T-cell (primary cell): ENCODE results near the gene PRG3. TPM values are rescaled to one million over a fixed set of nuclear protein-coding genes. Genes with fewer than 3 reads are reported as not detected.

Source experiments
- ATAC-seq, 4 experiments: fragments of 200-7000 bp in 3 of 4; fragments of 150-1000 bp in 1 of 4; cut with Tn5 transposase; replicated peaks in 1 of 4; 1 replicate in 3 of 4; 2 replicates in 1 of 4; pipeline ENCODE4 v1.10.0; 2021; ENCODE audit warnings: moderate library complexity in 3 of 4, mild to moderate bottlenecking in 2 of 4, moderate number of reproducible peaks in 1 of 4
- CTCF ChIA-PET, 2 donors: fragments of 300-600 bp; sonication (Branson Sonifier 250); formaldehyde crosslinking; loops; one replicate each; lab custom pipeline; 2022; ENCODE audit warnings: antibody characterized with exemption in 2 of 2; lab: Charles Lee
- POLR2A ChIA-PET, 2 donors: fragments of 300-600 bp; sonication (Branson Sonifier 250); formaldehyde crosslinking; loops; one replicate each; lab custom pipeline; 2022; ENCODE audit warnings: antibody characterized with exemption in 2 of 2; lab: Charles Lee
- DNase-seq, 35 experiments: peaks; one replicate each; pipeline versions ENCODE4 v3.0.0 to v3.0.0-alpha.2; 2013 to 2023
- H3K27ac ChIP-seq: one replicate; pipeline ENCODE4 v1.5.1; 2013; ENCODE audit warnings: low read length
- H3K27me3 ChIP-seq, 2 experiments: replicated peaks in 1 of 2; 1 replicate in 1 of 2; 2 replicates in 1 of 2; pipeline versions ENCODE4 v1.6.1 to v1.7.0; 2013; ENCODE audit warnings: low read length in 1 of 2, mixed read lengths in 1 of 2; ENCODE audit not compliant: control insufficient read depth in 2 of 2, insufficient read depth in 2 of 2; ENCODE audit errors: extremely low read depth in 1 of 2
- H3K36me3 ChIP-seq, 2 donors: 1 replicate in 1 of 2; 2 replicates in 1 of 2; pipeline versions ENCODE4 v1.6.1 to v1.7.0; 2013; ENCODE audit warnings: low read length in 1 of 2; ENCODE audit not compliant: control insufficient read depth in 2 of 2, insufficient read depth in 1 of 2; ENCODE audit errors: extremely low read depth in 1 of 2
- H3K4me1 ChIP-seq, 2 experiments: 1 replicate in 1 of 2; 2 replicates in 1 of 2; pipeline versions ENCODE4 v1.6.1 to v1.7.0; 2013; ENCODE audit warnings: low read length in 2 of 2, mixed read lengths in 1 of 2; ENCODE audit not compliant: insufficient read depth in 2 of 2, control insufficient read depth in 1 of 2; ENCODE audit errors: extremely low read depth in 1 of 2
- H3K4me3 ChIP-seq, 2 donors: 1 replicate in 1 of 2; 2 replicates in 1 of 2; pipeline versions ENCODE4 v1.5.1 to v1.7.0; 2013; ENCODE audit warnings: mild to moderate bottlenecking in 2 of 2, low read length in 1 of 2, moderate library complexity in 1 of 2; ENCODE audit not compliant: control insufficient read depth in 1 of 2; ENCODE audit errors: extremely low read depth in 1 of 2
- H3K9me3 ChIP-seq: 2 replicates; pipeline ENCODE4 v1.7.0; 2013
- H3K27ac Mint-ChIP-seq, 2 donors: one replicate each; pipeline ENCODE4 v1.8.0; 2020 to 2021; ENCODE audit warnings: mild to moderate bottlenecking in 2 of 2, mixed read lengths in 2 of 2
- H3K27me3 Mint-ChIP-seq, 2 donors: one replicate each; pipeline ENCODE4 v1.8.0; 2021 to 2022; ENCODE audit warnings: mixed read lengths in 2 of 2
- H3K36me3 Mint-ChIP-seq: one replicate; pipeline ENCODE4 v1.8.0; 2021; ENCODE audit warnings: mixed read lengths
- H3K4me1 Mint-ChIP-seq, 3 donors: one replicate each; pipeline ENCODE4 v1.8.0; 2020 to 2022; ENCODE audit warnings: mixed read lengths in 3 of 3, mild to moderate bottlenecking in 1 of 3
- H3K4me3 Mint-ChIP-seq, 3 donors: one replicate each; pipeline ENCODE4 v1.8.0; 2020 to 2022; ENCODE audit warnings: mild to moderate bottlenecking in 3 of 3, mixed read lengths in 3 of 3, moderate library complexity in 3 of 3
- H3K9me3 Mint-ChIP-seq, 3 donors: one replicate each; pipeline ENCODE4 v1.8.0; 2020 to 2022; ENCODE audit warnings: mixed read lengths in 3 of 3
- WGBS: methylation state at CpG from one replicate; pipeline ENCODE4 v1.1.5; 2013; ENCODE audit warnings: missing lambda C conversion rate; ENCODE audit not compliant: insufficient coverage; 5-methylcytosine and 5-hydroxymethylcytosine counted together
- total RNA-seq, 35 experiments: library from RNA in 6 of 35; stranded (reverse) in 6 of 35; fragments of 120-200 nt in 1 of 35; gene quantifications; one replicate each; pipeline versions ENCODE4 v1.2.1 to v1.2.4 and lab custom pipeline; 2013 to 2026

Gene PRG3
- total RNA-seq, 5 donors from 2014 or later (not counting 1 experiment from before 2014, with no cell fraction given), result not detected

- ChIA-PET CTCF (no interaction called here), POLR2A (no interaction called here)
- Mint-ChIP-seq H3K4me1 (no peaks in the 10 kb centered on the region), H3K27ac (no peak overlapping the region), H3K9me3 (no peaks in the 10 kb centered on the region), H3K4me3 (no peak overlapping the region), H3K36me3 (no peaks in the 10 kb centered on the region), H3K27me3 (no peaks in the 10 kb centered on the region)
- Histone ChIP-seq H3K9me3 (no peaks in the 10 kb centered on the region), H3K27ac (no peak overlapping the region), H3K4me3 (no peak overlapping the region), H3K4me1 (no peaks in the 10 kb centered on the region), H3K27me3 (no peaks in the 10 kb centered on the region), H3K36me3 (no peaks in the 10 kb centered on the region)
- WGBS, result no CpG with 5 or more reads among the region's 5 CpGs
- ATAC-seq (no peak), DNase-seq (no peak)
These were observed 18.3 kb upstream of the PRG3 start for GRCh38 chr11:57399221-57399620.

GRCh38 chr11:57397394-57397990 is 16.5 kb upstream of the PRG3 start:
- no peaks in the 10 kb centered on the region for H3K36me3 Mint-ChIP-seq
- Histone ChIP-seq H3K27ac (no peak overlapping the region), H3K4me3 (no peak overlapping the region), H3K9me3 (no peaks in the 10 kb centered on the region), H3K27me3 (no peaks in the 10 kb centered on the region), H3K4me1 (no peaks in the 10 kb centered on the region), H3K36me3 (no peaks in the 10 kb centered on the region)
- H3K4me1 Mint-ChIP-seq, result no peaks in the 10 kb centered on the region
- no peaks in the 10 kb centered on the region for H3K27me3 Mint-ChIP-seq
- H3K4me3 Mint-ChIP-seq, result no peak overlapping the region
- WGBS, result 80% methylated on average over 3 of the region's 4 CpGs
- ATAC-seq (no peak), DNase-seq (no peak)
- no peak overlapping the region for H3K27ac Mint-ChIP-seq
- ChIA-PET POLR2A (no interaction called here), CTCF (no interaction called here)
- no peaks in the 10 kb centered on the region for H3K9me3 Mint-ChIP-seq

DNA sequence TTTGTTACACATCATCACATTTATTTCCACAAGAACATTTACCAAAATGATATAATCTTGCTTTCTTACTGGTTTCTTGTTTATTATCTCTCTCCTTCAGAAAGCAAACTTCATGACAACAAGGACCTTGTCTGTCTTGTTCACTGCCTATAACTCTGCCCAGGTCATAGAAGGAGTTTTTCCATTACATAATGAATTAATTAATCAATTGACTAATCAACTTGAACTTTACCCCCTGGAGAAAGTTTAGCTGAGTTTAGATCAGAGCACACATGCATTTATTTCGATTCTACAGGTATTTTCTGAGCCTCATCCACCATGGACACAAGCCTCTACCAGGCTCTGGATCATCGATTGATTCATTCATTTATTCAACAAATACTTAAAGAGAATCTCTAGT is 15.8 kb upstream of the PRG3 start:
- DNase-seq, result no peak

GRCh38 chr11:57395905-57396623 is 15.1 kb upstream of the PRG3 start:
- no peaks in the 10 kb centered on the region for H3K9me3 Mint-ChIP-seq
- H3K27ac Mint-ChIP-seq, result no peak overlapping the region
- ChIA-PET POLR2A (no interaction called here), CTCF (interaction anchor here in 1 of 2 donors (0.6 kb wide), 1 partner anchor 145 kb away, joined by 3 read pairs; no protein-coding TSS in a partner anchor)
- no peak overlapping the region for H3K4me3 Mint-ChIP-seq
- H3K27ac ChIP-seq, result no peak overlapping the region
- ATAC-seq (no peak), DNase-seq (no peak)
- no peaks in the 10 kb centered on the region for H3K4me1 ChIP-seq
- no peaks in the 10 kb centered on the region for H3K4me1 Mint-ChIP-seq
- H3K4me3 ChIP-seq, result no peak overlapping the region
- H3K36me3 ChIP-seq, result no peaks in the 10 kb centered on the region
- no peaks in the 10 kb centered on the region for H3K27me3 Mint-ChIP-seq
- H3K36me3 Mint-ChIP-seq, result no peaks in the 10 kb centered on the region
- H3K9me3 ChIP-seq, result no peaks in the 10 kb centered on the region
- 92% methylated on average over 9 of the region's 11 CpGs for WGBS
- no peaks in the 10 kb centered on the region for H3K27me3 ChIP-seq

More for the DNA sequence above, 15.8 kb upstream of the PRG3 start:
- ATAC-seq, result no peak
- no peaks in the 10 kb centered on the region for H3K36me3 Mint-ChIP-seq
- H3K27ac ChIP-seq, result no peak overlapping the region
- H3K9me3 Mint-ChIP-seq, result no peaks in the 10 kb centered on the region
- no CpG with 5 or more reads among the region's 2 CpGs for WGBS
- H3K9me3 ChIP-seq, result no peaks in the 10 kb centered on the region
- no peak overlapping the region for H3K27ac Mint-ChIP-seq
- CTCF ChIA-PET, result no interaction called here
- H3K4me1 ChIP-seq, result no peaks in the 10 kb centered on the region
- no peaks in the 10 kb centered on the region for H3K27me3 ChIP-seq
- H3K27me3 Mint-ChIP-seq, result no peaks in the 10 kb centered on the region
- H3K4me3 Mint-ChIP-seq, result no peak overlapping the region
- H3K4me1 Mint-ChIP-seq, result no peaks in the 10 kb centered on the region
- H3K4me3 ChIP-seq, result no peak overlapping the region
- POLR2A ChIA-PET, result no interaction called here
- no peaks in the 10 kb centered on the region for H3K36me3 ChIP-seq

DNA sequence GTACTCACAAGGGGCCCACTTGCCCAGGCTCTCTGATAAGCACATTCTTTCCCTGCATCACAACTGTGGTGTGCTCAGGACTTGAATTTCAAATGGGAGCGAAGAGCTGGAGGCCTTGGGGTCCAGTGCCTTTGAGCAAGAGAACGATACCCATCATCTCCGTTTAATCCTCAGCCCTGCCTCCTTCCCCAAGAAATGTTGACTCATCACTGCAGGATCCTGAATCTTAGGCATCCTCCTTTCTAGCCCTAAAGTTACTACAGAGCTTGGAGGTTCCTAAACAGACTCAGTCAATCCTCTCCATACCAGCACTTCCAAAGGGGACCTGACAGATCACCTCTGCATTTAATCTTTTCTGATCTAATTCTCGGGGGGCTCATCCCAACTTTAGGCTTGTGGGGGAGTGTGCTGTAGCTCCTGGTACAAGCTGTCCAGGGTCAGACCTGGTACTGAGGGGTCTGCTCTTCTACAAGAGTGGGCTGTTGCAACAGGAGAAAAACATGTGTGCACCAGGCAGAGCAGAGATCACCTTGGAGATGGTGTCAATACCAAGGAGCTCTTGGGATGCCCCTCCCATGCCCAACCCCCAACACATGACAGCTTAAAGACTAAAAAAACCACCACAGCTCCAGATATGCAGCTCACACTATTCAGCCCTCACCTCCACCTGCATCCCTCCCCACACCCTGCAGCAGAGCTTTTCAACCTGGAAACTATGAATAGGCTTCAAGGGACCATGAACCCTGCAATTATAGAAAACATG is 13.4 kb upstream of the PRG3 start:
- Histone ChIP-seq H3K36me3 (no peaks in the 10 kb centered on the region), H3K27me3 (no peaks in the 10 kb centered on the region), H3K27ac (no peak overlapping the region), H3K4me1 (no peaks in the 10 kb centered on the region), H3K4me3 (no peak overlapping the region), H3K9me3 (no peaks in the 10 kb centered on the region)
- ChIA-PET CTCF (interaction anchor here (0.5 to 0.6 kb wide), 3 partner anchors 64 to 399 kb away, joined by 3 read pairs; no protein-coding TSS in a partner anchor), POLR2A (no interaction called here)
- Mint-ChIP-seq H3K36me3 (no peaks in the 10 kb centered on the region), H3K4me3 (no peak overlapping the region), H3K27ac (no peak overlapping the region), H3K4me1 (no peaks in the 10 kb centered on the region), H3K27me3 (peaks cover 0 to under 1% of the 10 kb centered on the region in 2 donors), H3K9me3 (no peaks in the 10 kb centered on the region)
- no peak for DNase-seq
- 93% methylated on average over 3 of the region's 4 CpGs for WGBS
- ATAC-seq, result no peak

GRCh38 chr11:57392763-57393105 is 11.8 kb upstream of the PRG3 start:
- CTCF ChIA-PET, result no interaction called here
- Mint-ChIP-seq H3K36me3 (no peaks in the 10 kb centered on the region), H3K4me3 (no peak overlapping the region), H3K9me3 (no peaks in the 10 kb centered on the region), H3K27ac (no peak overlapping the region), H3K27me3 (peaks cover 0 to 4% of the 10 kb centered on the region in 2 donors), H3K4me1 (no peaks in the 10 kb centered on the region)
- Histone ChIP-seq H3K4me1 (no peaks in the 10 kb centered on the region), H3K27me3 (no peaks in the 10 kb centered on the region), H3K4me3 (no peak overlapping the region), H3K27ac (no peak overlapping the region), H3K36me3 (no peaks in the 10 kb centered on the region), H3K9me3 (no peaks in the 10 kb centered on the region)
- ATAC-seq (no peak), DNase-seq (no peak)
- POLR2A ChIA-PET, result no interaction called here
- no CpG with 5 or more reads among the region's 4 CpGs for WGBS
